ENCODE data around the gene WDR64.

Gene WDR64

GRCh38 chr1:241631674-241632073 lies 20.4 kb upstream of the WDR64 start:
- DNase-seq (ENCODE audit: low read depth in 2 of 2): no peak

- DNase-seq (ENCODE audit: low read depth in 2 of 2): no peak
These were observed 19.1 kb upstream of the WDR64 start for GRCh38 chr1:241632987-241633386.

DNA sequence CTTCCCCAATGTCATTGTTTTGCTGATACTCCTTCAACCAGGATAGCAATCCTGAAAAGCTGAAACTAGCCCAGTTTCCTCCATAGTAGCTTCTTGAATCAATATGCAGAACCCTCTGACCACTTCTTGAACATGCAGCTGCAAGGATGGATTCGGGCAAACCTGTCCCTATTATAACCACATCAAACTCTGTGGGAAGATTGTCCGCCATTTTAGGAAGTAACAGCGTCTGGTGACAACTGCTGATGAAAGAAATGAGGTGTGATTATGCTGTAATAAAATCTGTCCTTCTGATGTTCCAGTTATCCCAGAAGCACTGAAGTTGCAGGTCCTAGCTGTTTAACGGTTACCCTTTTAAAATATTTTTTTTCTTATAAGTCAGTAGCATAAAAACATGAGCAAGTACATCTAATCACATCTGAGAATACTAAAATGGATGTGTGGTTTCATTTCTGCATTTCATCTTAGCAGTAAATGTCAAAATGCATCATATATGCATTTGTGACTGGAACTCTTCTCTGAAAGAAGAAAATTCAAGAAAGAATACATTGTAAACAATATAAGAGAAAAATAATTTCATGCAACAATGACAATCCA lies 16.4 kb upstream of the WDR64 start:
- DNase-seq (ENCODE audit: low read depth in 2 of 2): no peak

GRCh38 chr1:241636291-241636690 lies 15.8 kb upstream of the WDR64 start:
- DNase-seq (ENCODE audit: low read depth in 2 of 2): no peak

DNA sequence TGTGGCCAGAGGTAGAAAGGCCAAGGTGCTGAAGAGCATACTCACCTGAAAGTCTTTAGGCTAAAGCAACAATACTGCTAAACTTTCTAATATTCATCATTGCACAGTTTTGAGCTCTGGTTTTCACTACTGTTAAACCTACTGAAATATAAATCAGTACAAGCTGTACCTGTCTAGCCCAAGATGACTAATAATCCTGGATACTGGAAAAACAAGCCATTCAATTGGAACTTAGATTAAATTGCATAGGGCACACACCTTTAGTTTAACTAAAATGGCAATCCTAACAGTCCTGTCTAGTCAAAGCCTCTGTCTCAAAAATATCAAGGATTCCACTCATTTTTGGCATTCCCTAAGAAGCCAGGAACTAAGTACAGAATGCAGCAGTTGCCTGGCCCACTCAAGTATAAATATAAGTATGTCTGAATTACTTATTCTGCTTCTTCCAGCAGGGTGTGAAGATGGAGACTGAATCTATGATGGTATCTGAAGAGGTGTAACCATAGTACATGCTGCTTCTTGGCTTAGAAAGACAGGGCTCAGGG lies 15.0 kb upstream of the WDR64 start:
- DNase-seq (ENCODE audit: low read depth in 2 of 2): no peak

DNA sequence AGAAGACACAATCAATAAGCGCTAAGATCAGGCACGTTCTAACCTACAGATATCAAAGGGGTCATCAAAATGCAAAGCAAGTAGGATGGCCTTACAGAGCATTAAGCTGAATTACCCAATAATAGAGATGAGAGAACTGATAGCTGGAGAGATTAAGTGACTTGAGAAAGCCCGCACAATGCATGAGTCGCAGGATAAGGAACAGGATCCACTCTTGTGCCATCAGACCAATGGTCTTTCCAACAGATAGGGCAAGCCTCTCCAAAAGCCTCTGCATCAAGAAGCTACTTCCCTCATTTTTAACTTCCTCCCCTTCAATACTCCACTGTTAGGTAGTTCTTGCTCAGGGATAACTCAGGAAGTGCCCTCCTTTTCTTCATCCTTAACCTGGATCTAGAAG lies 14.5 kb upstream of the WDR64 start:
- DNase-seq (ENCODE audit: low read depth in 2 of 2): no peak

DNA sequence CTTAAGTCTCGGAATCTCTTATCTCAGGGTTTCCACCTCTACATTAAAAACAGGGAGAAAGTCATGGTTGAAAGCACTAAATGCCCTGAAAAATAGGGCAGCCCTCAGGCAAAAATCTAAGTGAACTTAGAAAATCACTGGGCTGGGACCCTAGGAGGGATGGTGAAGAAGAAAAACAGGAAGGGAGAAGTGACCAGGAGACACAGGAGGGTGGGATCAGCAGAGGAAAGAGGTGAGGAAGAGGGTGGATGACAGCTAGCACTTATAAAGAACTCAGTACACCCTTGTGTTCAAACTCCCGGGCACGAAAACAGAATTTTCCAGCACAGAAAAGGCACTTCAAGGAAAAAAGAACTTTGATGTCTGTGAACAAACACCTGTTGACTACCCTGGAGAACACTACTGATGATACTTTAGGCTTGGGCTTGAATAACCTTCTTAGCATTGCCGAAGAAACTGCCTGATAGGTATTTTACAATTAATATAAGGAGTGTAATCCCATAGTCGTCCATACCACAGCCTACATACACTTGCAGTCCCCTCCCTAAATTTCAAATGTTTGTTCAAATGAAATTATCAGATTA lies 13.9 kb upstream of the WDR64 start:
- no peak for DNase-seq (ENCODE audit: low read depth in 2 of 2)

DNA sequence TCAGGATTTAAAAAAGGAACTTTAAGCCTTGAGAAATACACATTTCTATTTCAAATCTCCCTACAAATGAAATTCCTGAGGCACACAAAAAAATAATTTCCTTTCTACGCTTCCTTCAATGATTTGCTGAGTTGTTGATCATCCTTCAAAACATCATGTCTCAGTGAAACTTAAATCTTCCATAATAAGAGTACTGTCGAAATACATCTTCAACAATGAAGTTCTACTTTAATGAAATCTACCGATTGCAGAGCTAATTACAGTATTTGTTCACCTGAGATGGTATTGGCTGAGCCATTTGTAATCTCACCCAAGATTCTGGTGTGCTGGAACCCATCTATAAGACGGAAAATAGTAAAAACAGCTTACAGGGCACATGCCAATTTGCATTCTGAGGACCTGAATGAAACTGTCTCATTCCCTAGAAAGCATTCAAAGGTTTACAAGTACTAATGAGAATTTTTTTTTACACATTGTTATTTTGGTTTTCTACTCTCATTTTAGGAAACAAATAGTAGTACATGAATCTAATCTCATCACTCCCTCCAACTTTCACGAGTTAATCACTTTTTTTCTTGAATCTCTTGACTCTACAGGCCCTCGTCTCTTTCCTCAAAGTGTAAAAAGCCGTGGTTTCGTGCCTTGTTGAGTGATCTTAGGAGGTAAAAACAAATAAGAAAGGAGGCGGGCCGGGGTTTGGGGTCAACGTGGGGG lies 13.0 kb upstream of the WDR64 start:
- no peak for DNase-seq (ENCODE audit: low read depth in 2 of 2)

- peak; percentile 11 to 20 for DNase-seq (ENCODE audit: low read depth in 2 of 2)
These were observed 12.4 kb upstream of the WDR64 start for GRCh38 chr1:241639623-241640148.

- DNase-seq (ENCODE audit: low read depth in 2 of 2): peak; percentile 91
These were observed 11.8 kb upstream of the WDR64 start, which contains the start of the genes CHML and OPN3 for GRCh38 chr1:241640149-241640866. Gene CHML (minus strand): TSS chr1:241640369. CDS start chr1:241635766, 4,603 bp downstream. Gene OPN3 (minus strand): TSS chr1:241640369. CDS start chr1:241640254, 115 bp downstream.

DNA sequence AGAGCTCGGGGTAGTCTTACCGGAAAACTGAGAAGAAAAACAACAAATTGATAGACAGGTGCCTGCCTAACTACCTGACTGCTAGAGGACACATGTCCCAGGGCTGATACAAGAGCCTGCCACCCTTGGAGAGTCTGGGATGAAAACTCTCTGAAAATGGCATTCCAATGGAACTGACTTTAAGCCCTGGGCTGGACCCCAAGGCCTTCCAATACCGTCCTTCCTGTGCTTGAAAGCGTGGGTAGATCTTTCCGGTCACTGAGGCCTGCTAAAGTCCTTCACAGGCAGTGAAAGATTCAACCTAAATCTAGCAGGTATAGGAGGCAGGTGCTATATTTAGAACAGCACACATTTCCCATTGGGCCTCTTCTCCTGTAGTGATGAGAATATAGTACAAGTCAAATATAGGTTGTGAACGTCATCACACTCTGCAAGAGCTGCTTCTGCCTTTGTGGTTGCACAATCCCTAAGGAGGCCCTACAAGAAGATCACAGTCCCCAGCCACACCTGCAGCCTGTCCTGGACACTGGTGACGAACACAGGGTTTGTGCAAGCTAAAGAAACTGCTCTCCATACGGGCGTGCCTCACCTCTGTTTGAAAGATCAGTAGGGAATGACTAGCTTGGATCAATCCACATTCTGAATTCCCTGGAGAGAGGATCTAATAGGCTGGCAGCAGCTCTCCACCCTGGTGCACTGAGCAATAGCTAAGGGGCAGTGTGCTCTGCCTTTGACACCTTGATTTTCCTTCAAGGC lies 11.0 kb upstream of the WDR64 start:
- DNase-seq (ENCODE audit: low read depth in 2 of 2): no peak

GRCh38 chr1:241641773-241642592 lies 10.1 kb upstream of the WDR64 start:
- DNase-seq (ENCODE audit: low read depth in 2 of 2): no peak

GRCh38 chr1:241642593-241642944 lies 9.5 kb upstream of the WDR64 start:
- no peak for DNase-seq (ENCODE audit: low read depth in 2 of 2)

DNA sequence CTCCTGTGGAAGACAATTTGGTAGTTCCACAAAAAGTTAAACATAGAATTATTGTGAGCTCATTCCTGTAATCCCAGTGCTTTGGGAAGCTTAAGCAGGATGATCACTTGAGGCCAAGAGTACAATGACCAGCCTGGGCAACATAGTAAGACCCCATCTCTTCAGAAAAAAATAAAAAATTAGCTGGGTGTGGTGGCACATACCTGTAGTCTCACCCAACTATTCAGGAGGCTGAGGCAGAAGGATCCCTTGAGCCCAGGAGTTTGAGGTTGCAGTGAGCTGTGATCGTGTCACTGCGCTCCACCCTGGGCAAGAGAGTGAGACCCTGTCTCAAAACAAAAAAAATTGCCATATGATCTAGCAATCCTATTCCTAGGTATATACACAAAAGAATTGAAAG lies 7.8 kb upstream of the WDR64 start:
- DNase-seq (ENCODE audit: low read depth in 2 of 2): no peak

DNA sequence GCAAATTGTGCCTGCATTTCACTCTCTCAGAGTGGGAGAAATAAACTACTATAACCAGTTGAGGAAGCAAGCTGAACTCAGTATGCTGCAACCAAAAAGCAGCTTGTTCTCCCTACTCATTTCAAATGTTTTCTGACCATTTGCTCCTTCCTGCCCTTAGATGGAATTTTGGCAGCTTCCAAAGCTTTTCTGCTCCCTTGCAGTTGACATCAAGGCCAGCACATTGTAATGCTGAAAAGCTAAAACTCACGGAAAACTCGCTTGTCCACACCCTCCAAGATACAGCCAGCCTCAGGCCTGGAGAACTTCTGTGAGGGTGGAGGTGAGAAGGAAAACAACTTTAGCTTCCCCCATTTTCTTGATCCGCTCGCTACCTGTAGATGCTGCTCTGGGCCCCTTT lies 6.9 kb upstream of the WDR64 start:
- no peak for DNase-seq (ENCODE audit: low read depth in 2 of 2)

DNA sequence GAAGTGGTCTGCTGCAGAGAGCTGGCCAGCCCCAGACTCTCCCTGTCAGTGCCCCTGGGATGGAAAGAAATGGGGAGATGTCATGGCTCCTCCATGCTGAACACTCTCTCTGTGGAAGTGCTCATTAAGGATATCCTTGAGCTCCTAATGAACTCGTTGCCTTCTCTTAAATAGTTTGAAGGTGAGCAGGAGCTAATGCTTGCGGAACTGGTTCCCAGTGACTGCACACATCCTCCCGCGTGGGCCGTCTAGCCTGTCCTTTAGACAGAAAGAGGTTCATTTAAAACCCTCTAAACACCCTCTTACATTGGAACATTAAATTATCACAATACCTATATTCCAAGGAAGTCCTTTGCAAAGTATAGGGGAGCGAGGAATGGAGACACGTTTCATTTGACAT lies 5.9 kb upstream of the WDR64 start:
- DNase-seq (ENCODE audit: low read depth in 2 of 2): no peak

GRCh38 chr1:241647658-241648057 lies 4.4 kb upstream of the WDR64 start:
- DNase-seq (ENCODE audit: low read depth in 2 of 2): no peak

- DNase-seq (ENCODE audit: low read depth in 2 of 2): no peak
These were observed 3.9 kb upstream of the WDR64 start for GRCh38 chr1:241648159-241648558.

DNA sequence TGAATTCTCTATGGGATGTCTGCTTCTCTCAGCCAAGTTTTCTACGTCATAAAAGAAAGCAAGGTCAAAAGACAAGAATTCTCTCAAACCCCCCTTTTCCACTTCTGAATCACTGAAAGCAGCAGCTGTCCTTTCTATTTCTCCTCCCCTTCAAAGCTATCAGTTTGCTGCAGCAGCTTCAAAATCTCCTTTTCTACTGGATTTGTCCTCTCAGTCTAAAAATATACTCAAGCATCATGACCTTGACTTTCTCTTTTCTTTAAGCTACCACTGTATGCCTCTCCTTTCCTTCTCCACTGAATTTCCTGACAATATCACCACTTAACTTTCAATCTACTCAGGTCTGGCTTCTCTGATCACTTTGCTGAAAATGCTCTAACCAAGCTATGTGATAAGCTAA lies 1.9 kb downstream of the WDR64 start:
- no peak for DNase-seq (ENCODE audit: low read depth in 2 of 2)

GRCh38 chr1:241654641-241655040 lies 2.6 kb downstream of the WDR64 start:
- DNase-seq (ENCODE audit: low read depth in 2 of 2): no peak
